OCI-LY1 (cell line): ENCODE results near the gene LCN1.

ENCODE experiments used
- H2AFZ ChIP-seq: fragments of 200-600 bp; sonication (generic), shearing (Covaris generic); 2 replicates; pipeline ENCODE4 v1.6.0; 2014; ENCODE audit warnings: antibody characterized with exemption, mild to moderate bottlenecking, low read length
- H3F3A ChIP-seq: fragments of 200-600 bp; sonication (generic), shearing (Covaris generic); 2 replicates; pipeline ENCODE4 v1.6.0; 2014; ENCODE audit warnings: mild to moderate bottlenecking, antibody characterized with exemption, low read length, moderate library complexity; ENCODE audit not compliant: insufficient read depth
- H3K27ac ChIP-seq: fragments of 200-600 bp; sonication (generic); 2 replicates; pipeline ENCODE4 v1.5.1; 2014; ENCODE audit warnings: low read length, mixed run types, mild to moderate bottlenecking, low read depth; ENCODE audit not compliant: poor library complexity, severe bottlenecking
- H3K27me3 ChIP-seq: fragments of 200-600 bp; sonication (generic); 2 replicates; pipeline ENCODE4 v1.6.0; 2014; ENCODE audit warnings: antibody characterized with exemption, mild to moderate bottlenecking, low read length, moderate library complexity; ENCODE audit not compliant: insufficient read depth
- H3K36me3 ChIP-seq: fragments of 200-600 bp; sonication (generic); 2 replicates; pipeline ENCODE4 v1.6.1; 2014; ENCODE audit warnings: mild to moderate bottlenecking, antibody characterized with exemption, low read length, moderate library complexity, mixed read lengths; ENCODE audit not compliant: insufficient read depth
- H3K4me1 ChIP-seq: fragments of 200-600 bp; sonication (generic); 2 replicates; pipeline ENCODE4 v1.5.1; 2014; ENCODE audit warnings: mild to moderate bottlenecking, low read length, moderate library complexity; ENCODE audit not compliant: insufficient read depth, severe bottlenecking
- H3K4me2 ChIP-seq: fragments of 200-600 bp; sonication (generic), shearing (Covaris generic); 2 replicates; pipeline ENCODE4 v1.6.1; 2014; ENCODE audit warnings: low read length
- H3K4me3 ChIP-seq: fragments of 200-600 bp; sonication (generic); 2 replicates; pipeline ENCODE4 v1.5.1; 2014; ENCODE audit warnings: low read length, low read depth, mild to moderate bottlenecking, mixed read lengths; ENCODE audit not compliant: poor library complexity, severe bottlenecking
- H3K79me2 ChIP-seq: fragments of 200-600 bp; shearing (Covaris generic); 2 replicates; pipeline ENCODE4 v1.6.1; 2016; ENCODE audit warnings: mixed run types, low read length, mixed read lengths; ENCODE audit not compliant: insufficient read depth
- H3K9ac ChIP-seq: fragments of 200-600 bp; sonication (generic), shearing (Covaris generic); 2 replicates; pipeline ENCODE4 v1.6.1; 2014; ENCODE audit warnings: mild to moderate bottlenecking, low read length, mixed read lengths
- H3K9me2 ChIP-seq: fragments of 200-600 bp; sonication (generic), shearing (Covaris generic); 2 replicates; pipeline ENCODE4 v1.6.1; 2014; ENCODE audit warnings: low read depth, mild to moderate bottlenecking, low read length, mixed read lengths
- H3K9me3 ChIP-seq: fragments of 200-600 bp; shearing (Covaris generic); 2 replicates; pipeline ENCODE4 v1.6.1; 2014; ENCODE audit warnings: low read length, mixed read lengths
- H4K20me1 ChIP-seq: fragments of 200-600 bp; sonication (generic), shearing (Covaris generic); 2 replicates; pipeline ENCODE4 v1.6.0; 2016; ENCODE audit warnings: mild to moderate bottlenecking, low read length; ENCODE audit not compliant: insufficient read depth
- EZH2 ChIP-seq: fragments of 200-600 bp; sonication (generic), shearing (Covaris generic); IDR thresholded peaks from 2 replicates; pipeline ENCODE4 v1.8.0; 2017; ENCODE audit warnings: borderline replicate concordance, mixed run types, mild to moderate bottlenecking, antibody characterized with exemption, low read length, moderate library complexity, mixed read lengths
- TF ChIP-seq, protein P1 (sequence below): fragments of 200-600 bp; sonication (generic), shearing (Covaris generic); IDR thresholded peaks from 2 replicates; pipeline ENCODE4 v1.5.1; 2017; ENCODE audit warnings: mild to moderate bottlenecking, antibody characterized with exemption, low read length, moderate library complexity, mixed read lengths

LCN1 gene

DNA sequence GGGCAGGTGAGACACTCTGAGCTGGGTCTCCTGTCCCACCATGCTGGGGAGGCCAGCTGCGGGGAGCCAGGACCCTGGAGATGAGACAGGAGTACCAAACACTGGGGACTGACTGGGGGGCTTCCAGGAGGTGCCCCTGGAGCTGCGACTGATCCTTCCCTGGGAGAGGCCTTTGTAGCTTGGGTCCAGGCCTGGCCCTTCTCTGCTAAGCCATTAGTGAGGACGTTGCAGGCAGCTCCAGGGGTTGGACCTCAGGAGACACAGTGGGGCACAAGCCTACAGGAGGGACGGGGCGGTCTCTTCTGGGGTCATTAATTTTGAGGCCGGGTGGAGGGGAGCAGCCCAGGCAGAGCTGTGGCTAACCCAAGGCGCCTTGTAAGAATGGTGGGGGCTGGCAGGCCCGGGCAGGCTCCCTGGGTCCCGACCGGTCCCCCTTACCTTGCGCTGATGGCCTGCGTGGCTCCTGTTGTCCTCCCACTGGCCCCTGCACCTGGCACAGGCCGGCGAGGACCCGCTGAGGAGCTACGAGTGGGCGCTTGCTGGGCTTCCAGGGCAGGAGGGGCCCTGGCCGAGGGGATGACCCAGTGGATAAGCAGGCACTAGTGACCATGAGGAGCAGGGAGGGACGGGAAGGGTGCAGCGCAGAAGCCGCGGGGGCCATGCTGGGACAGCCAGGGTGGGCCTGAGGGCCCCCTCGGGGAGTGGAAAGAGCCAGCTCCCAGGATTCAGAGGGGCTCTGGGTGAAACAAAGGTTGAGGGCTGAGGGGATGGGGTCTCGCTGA lies 15.6 kb upstream of the LCN1 start:
- TF ChIP-seq, protein P1, sequence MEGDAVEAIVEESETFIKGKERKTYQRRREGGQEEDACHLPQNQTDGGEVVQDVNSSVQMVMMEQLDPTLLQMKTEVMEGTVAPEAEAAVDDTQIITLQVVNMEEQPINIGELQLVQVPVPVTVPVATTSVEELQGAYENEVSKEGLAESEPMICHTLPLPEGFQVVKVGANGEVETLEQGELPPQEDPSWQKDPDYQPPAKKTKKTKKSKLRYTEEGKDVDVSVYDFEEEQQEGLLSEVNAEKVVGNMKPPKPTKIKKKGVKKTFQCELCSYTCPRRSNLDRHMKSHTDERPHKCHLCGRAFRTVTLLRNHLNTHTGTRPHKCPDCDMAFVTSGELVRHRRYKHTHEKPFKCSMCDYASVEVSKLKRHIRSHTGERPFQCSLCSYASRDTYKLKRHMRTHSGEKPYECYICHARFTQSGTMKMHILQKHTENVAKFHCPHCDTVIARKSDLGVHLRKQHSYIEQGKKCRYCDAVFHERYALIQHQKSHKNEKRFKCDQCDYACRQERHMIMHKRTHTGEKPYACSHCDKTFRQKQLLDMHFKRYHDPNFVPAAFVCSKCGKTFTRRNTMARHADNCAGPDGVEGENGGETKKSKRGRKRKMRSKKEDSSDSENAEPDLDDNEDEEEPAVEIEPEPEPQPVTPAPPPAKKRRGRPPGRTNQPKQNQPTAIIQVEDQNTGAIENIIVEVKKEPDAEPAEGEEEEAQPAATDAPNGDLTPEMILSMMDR: no peak
- no peak for TF ChIP-seq EZH2
- Histone ChIP-seq H3K79me2 (no peaks in the 10 kb centered on the region), H3K9me3 (peaks cover 6% of the 10 kb centered on the region; the same call in 1 of the 2 replicates), H4K20me1 (no peaks in the 10 kb centered on the region), H3F3A (no peaks in the 10 kb centered on the region), H3K27me3 (peaks cover 5% of the 10 kb centered on the region; the same call in 1 of the 2 replicates), H3K27ac (no peak overlapping the region), H2AFZ (no peak overlapping the region), H3K9me2 (no peaks in the 10 kb centered on the region), H3K4me3 (no peak overlapping the region), H3K36me3 (peaks cover 35% of the 10 kb centered on the region), H3K4me2 (no peak overlapping the region), H3K9ac (no peak overlapping the region), H3K4me1 (peaks cover 9% of the 10 kb centered on the region)

DNA sequence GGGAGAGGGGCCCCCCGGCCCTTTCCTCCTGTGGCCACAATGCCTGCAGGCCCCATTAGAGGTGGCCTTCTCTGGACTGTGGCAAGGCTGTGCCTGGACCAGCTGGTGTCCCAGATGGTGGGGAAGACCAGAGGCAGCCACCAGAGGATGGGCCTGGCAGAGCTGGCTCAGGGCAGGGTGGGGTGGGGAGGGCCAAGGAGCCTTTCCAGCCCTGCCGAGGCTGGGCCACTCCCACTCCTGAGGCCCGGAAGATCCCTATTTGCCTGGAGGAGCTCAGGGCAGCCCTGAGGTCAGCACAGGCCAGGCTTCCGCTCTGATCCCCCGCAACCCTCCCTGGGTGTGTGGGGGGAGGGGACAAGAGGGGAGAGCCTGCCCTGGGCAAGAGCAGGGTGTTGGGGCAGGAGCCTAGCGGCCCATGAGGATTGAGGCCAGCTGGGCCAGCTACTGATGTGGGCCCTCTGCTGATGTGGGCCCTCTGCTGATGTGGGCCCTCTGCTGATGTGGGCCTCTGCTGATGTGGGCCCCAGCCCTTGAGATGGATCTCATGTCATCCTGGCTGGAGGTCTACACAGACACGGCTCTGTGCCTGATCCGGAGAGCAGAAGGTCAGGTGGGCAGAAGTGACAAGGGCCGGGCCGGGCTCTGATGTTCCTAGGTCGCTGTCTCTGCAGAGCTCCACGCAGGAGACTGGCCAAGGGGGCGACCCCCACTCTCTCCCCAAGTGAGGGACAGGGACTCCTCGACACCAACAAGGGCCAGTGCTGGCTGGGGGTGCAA lies 14.7 kb upstream of the LCN1 start:
- Histone ChIP-seq H3K79me2 (no peaks in the 10 kb centered on the region), H3K4me1 (peaks cover 6% of the 10 kb centered on the region), H3K36me3 (peaks cover 35% of the 10 kb centered on the region), H4K20me1 (no peaks in the 10 kb centered on the region), H3K4me3 (no peak overlapping the region), H3K9me3 (peaks cover 6% of the 10 kb centered on the region; the same call in 1 of the 2 replicates), H3K9me2 (no peaks in the 10 kb centered on the region), H2AFZ (no peak overlapping the region), H3K27me3 (peaks cover 5% of the 10 kb centered on the region; the same call in 1 of the 2 replicates), H3K4me2 (no peak overlapping the region), H3F3A (no peaks in the 10 kb centered on the region), H3K27ac (no peak overlapping the region), H3K9ac (no peak overlapping the region)
- TF ChIP-seq, protein P1: no peak
- TF ChIP-seq EZH2: no peak

DNA sequence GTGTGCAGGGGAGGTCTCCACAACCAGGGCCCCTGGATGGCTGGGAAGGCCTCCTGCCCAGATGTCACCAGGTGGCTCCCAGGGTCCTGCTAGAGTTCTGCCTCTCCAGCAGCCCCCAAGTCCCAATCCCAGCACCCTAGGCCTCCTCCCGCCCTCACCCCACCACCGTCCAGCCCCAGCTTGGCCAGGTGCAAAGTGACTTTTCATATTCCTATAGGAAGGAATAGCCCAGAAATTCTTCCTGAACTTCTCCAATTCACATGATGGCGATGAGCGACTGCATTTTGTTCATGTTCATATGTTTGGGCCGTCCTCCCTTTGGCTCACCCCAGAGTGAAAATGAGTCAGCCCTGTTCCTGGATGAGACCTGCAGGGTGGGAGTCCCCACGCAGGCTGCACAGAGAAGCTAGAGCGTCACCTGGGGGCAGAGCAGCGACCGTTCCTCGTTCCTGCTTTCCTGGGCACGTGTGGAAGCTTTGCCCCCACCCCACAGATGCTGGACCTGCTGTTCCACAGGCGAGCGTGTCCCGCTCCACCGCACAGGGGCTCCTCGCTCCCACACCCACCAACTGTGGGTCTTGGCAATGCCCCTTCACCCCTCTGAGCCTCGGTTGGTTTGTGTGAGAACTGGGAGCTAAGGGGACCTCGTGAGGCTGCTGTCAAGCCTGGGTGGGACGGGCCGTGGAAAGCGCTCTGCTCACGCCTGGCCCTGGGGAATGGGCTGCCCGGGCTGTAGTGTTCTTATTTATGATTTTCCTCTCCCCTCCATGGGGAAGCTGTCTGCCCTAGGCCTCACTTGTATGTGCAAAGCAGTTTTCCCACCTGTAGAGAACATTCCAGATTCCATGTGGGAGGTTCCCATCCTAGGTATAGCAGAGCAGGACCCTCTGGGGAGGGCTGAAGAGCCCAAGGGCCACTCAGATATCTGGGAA lies 13.9 kb upstream of the LCN1 start:
- Histone ChIP-seq H3K4me2 (no peak overlapping the region), H3K4me1 (no peaks in the 10 kb centered on the region), H3K9ac (no peak overlapping the region), H3K9me3 (peaks cover 6% of the 10 kb centered on the region; the same call in 1 of the 2 replicates), H2AFZ (no peak overlapping the region), H3K4me3 (no peak overlapping the region), H3F3A (no peaks in the 10 kb centered on the region), H3K27me3 (peaks cover 5% of the 10 kb centered on the region; the same call in 1 of the 2 replicates), H4K20me1 (no peaks in the 10 kb centered on the region), H3K79me2 (no peaks in the 10 kb centered on the region), H3K36me3 (peaks cover 29% of the 10 kb centered on the region), H3K27ac (no peak overlapping the region), H3K9me2 (no peaks in the 10 kb centered on the region)
- TF ChIP-seq, protein P1: no peak
- no peak for TF ChIP-seq EZH2
